HG03108 (cell line): ENCODE measurements around the gene SNIP1.
"Not testable (repeated sequence)": the region's sequence is repeated elsewhere in the genome, so short reads cannot be mapped to it uniquely, and the experiment has no call there.

ENCODE experiments used
- ATAC-seq: cut with Tn5 transposase; IDR thresholded peaks from one replicate; pipeline ENCODE4 v1.9.1; 2021; ENCODE audit warnings: moderate library complexity; ENCODE audit not compliant: unreplicated experiment

The SNIP1 gene, protein sequence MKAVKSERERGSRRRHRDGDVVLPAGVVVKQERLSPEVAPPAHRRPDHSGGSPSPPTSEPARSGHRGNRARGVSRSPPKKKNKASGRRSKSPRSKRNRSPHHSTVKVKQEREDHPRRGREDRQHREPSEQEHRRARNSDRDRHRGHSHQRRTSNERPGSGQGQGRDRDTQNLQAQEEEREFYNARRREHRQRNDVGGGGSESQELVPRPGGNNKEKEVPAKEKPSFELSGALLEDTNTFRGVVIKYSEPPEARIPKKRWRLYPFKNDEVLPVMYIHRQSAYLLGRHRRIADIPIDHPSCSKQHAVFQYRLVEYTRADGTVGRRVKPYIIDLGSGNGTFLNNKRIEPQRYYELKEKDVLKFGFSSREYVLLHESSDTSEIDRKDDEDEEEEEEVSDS

DNA sequence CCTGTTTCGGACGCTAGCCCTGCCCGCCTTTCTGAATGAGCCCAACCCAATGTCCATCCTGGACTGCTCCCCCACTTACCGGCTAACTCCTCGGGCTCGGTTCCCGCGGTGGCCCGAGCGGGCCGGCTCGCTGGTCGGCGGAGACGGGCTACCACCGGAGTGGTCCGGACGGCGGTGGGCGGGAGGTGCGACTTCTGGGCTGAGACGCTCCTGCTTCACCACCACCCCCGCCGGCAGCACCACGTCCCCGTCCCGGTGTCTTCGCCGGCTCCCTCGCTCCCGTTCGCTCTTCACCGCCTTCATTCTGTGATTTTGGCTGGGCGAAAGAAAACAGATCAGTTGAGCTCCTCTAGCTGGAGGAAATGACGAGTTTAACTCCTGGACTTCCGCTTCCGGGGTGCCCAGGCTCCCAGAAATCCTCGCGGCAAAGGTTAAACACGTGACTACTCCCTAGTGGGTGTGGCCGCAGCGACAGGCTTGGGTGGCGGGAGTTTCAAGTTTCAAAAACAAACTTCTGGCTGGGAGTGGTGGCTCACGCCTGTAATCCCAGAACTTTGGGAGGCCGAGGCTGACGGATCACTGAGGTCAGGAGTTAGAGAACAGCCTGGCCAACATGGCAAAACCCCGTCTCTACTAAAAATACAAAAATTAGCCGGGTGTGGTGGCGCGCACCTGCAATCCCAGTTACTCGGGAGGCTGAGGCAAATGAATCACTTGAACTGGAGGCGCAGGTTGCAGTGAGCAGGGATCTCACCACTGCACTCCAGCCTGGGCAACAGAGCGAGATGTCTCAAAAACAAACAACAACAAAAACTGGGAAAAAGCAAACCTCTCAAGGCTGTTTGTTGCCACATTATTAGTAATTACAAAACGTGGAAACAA lies at the start of gene SNIP1:
SNIP1 (minus strand) TSS at position 367 of the 882 bp plus-strand sequence; CDS start at position 303, 64 bp downstream.
- ATAC-seq: peak; percentile 73

DNA sequence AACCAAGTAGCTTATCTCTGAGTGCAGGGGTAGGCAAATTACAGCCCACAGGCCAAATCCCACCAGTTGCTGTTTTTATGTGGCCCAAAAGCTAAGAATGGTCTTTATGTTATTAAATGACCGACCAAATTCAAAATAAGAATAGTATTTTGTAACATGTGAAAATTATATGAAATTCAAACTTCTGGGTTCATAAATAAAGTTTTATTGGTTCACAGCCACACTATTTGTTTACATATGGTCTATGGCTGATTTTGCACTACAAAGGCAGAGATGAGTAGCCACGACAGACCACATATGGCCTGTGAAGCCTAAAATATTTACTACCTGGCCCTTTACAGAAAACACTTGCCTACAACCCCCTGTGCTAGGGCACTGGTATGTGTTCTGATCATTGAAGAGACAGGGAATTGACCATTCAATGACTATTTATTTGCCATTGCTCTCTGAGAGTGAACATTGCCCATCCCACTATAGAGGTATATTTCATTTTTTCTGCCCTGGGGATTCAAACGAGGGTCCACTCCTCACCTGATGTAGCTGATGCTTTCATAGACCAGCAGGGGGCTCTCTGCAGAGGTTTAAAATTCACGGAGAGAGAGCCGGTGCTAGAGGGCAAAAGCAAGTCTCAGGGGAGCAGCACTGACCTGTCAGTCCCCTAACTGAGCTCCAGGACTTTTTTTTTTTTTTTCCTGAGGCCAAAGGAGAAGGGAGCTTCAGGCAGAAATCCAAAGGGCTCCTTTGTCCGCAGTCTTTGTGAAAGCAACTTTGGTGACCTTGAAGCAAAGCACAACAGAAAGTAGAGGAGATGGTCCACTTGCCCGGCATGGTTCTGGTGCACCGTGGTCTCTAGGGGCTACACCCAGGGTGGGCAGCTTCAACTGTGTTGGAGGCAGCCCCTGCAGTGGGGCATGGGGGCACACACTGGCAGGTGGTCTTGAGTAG lies 48.9 kb upstream of the SNIP1 start:
- no peak for ATAC-seq

DNA sequence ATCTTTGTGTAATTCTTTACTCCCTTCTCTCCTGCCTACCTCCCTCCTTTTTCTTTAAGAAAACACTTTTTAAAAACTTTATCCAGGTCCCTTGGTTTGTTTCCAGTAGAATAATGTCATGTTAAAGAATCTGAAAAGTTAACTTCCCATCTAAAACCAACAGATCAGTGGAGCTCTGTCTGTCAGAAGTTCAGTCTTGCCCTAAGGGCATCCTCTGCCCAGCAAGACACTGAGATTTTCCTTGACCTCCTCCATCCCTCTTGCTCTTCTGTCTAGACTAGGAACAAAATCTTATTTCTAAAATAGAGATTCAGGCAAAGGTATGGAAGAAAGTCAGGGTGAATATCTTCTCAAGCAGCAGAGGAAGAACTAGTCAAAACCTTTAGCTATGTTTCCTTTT lies 47.3 kb upstream of the SNIP1 start:
- no peak for ATAC-seq

DNA sequence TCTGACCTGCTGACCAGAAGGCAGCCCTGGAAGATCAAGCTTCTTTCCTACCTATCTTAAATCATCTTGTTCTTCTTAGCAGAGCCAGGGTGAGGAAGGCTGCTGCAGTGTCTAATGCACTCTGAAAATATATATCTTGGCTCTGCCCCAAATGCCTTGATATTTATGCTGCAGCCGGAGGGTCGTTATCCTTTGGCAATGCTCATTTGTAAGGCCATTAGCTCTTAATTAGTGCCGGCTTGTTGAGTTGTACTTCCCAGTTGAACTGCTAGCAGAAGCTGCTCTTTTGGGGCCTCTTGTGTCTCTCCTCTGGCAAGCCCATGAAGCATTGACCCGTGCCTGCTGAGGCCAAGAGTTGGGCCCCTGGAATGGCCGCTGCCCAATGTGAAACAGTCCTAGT lies 45.8 kb upstream of the SNIP1 start:
- no peak for ATAC-seq

DNA sequence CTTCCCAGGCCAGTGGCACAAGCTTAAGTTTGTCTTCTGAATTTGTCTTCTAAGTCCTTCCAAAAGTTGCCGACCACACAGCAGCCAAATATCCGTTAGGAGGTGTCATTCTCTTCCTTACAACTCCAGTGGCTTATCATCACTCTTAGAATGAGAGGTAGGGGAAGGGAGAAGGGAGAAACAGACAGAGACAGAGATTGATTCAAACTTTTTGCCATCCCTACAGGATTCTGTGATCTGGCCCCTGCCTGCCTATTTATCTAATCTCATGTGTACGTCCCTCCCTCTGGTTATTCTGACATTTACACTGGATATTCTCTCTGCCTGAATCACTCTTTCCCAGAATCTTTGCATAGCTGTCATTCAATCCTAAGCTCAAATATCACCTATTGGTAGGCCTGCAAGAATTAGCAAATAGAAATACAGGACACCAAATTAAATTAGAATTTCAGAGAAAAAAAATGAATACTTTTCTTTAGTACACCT lies 42.1 kb upstream of the SNIP1 start:
- ATAC-seq: no peak

DNA sequence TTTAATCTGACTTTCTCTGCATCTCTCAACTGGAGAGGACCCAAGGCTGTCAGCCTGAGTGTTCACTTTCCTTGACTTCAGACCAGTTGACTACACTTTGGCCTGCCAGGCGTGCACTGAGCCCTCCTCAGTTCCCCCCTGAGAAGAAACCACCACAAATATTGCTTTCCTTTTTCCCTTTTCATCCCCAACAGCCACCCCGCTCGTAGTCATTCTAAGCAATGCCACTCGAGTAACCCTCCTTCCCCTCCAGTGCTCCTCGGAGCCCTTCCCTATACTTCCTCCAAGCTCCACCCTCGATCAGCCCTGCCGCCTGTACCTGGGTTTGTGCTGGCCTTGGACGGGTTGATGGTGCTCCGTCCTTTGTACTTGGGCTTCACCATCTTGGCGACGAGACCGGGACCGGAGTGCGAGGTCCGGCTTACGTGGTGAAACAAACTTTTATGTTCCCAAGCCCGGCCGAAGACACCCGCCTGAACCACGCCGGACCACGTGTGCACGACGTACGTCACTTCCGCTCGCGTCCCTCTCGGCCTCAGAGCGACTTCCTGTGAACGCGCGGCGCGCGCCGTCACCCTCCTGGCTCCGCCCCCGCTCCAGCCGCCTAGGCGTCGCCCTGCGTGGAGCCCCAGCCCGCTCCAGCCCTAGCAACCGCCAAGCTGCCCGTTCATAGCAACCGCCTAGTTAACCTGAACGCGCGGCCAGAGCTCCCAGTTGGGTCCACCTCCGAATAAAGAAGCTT lies 41.5 kb upstream of the SNIP1 start, which contains the start of gene GNL2:
GNL2 (minus strand) TSS at position 498 of the 742 bp plus-strand sequence; CDS start at position 383, 115 bp downstream.
- ATAC-seq: peak; percentile 97

DNA sequence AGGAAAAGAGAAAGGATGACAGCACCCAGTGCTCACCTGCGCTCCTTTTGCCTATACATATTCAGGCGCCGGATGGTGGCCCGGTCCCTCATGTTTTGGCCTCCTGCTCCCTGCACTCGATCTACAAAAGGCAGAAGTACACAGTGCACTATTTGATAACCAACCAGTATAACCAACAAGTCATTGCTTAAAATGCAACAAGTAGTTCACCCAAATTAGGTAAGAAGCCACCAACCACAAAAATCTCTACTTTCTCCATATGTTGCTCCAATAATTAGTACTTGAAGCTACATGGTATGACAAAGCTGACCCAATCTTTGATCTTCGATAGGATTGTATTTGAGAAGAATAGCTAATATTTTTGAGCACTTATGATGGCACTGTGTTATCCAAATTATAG lies 39.6 kb upstream of the SNIP1 start:
- no peak for ATAC-seq

DNA sequence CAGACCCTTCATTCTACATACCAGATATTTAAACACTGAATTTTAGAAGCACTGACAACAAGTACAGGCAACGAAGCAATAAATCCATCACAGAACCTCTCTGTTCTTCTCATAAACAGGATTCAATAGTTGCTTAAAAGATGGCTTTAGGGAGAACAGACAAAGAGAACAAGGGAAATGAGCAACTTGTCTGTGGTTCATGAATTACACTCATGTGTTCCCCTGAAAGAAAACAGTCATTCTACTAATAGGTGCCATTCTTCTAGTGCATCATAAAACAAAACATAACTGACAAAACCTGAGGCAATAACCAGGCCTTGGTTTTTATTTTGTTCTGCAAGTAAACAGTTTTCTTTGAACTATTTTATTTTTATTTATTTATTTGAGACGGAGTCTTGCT lies 34.8 kb upstream of the SNIP1 start:
- no peak for ATAC-seq

DNA sequence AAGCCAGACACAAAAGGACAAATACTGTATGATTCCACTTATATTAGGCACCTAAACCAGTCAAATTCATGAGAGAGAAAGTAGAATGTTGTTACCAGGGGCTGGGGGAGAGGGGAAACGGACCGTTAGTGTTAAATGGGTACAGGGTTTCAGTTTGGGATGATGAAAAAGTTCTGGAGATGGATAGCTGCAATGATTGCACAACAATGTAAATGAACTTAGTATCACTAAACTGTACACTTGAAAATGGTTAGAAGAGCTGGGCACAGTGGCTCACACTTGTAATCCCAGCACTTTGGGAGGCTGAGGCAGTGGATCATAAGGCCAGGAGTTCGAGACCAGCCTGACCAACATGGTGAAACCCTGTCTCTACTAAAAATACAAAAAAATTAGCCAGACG lies 30.5 kb upstream of the SNIP1 start:
- ATAC-seq: not testable (repeated sequence)

DNA sequence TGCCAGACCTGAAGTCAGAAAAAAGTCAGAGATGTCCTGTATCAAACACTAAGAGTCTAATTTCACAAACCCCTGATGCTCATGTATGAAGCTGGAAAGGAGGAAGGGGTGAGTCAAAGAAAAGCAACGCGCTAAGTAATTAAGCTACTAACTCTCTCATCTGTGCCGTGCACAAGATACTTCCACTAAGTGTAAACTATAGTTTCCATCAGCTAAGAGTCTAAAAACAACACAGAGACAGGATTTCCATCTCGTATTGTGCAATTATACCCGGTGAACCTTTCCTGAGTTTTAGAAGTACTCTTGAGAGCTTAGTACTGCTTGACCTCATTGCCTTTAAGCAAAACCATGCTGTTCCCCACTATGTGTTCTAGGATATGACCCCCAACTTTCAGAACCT lies 21.6 kb upstream of the SNIP1 start:
- no peak for ATAC-seq

DNA sequence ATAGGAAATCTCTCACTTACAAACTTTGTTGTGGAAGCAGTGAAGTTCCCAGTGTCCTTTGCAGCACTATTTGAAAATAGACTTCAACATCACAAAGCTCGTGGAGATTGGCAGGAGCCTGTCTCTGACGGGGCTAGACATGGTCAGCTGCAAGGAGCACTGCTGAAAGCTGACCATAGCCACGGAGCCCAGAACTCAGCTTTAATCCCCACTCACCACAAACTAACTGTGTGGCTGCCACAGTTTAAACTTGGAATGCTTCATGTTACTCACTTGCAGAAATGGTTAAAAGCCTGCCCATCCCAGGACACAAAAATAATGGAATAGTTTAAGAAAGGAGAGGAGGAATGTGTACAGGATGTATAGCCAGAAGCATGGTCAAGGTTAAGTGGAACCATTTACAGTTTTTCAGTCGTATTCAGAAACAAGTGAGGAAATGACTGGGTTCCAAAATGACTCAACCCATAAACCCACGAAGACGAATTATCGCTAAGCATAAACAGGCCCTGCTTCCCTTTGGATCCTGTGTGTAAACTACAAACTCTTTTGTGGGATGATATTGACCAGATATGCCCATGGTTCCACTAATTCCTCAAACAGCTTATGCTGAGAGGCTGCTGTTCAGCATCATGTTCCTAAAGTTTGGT lies 20.9 kb upstream of the SNIP1 start:
- no peak for ATAC-seq

DNA sequence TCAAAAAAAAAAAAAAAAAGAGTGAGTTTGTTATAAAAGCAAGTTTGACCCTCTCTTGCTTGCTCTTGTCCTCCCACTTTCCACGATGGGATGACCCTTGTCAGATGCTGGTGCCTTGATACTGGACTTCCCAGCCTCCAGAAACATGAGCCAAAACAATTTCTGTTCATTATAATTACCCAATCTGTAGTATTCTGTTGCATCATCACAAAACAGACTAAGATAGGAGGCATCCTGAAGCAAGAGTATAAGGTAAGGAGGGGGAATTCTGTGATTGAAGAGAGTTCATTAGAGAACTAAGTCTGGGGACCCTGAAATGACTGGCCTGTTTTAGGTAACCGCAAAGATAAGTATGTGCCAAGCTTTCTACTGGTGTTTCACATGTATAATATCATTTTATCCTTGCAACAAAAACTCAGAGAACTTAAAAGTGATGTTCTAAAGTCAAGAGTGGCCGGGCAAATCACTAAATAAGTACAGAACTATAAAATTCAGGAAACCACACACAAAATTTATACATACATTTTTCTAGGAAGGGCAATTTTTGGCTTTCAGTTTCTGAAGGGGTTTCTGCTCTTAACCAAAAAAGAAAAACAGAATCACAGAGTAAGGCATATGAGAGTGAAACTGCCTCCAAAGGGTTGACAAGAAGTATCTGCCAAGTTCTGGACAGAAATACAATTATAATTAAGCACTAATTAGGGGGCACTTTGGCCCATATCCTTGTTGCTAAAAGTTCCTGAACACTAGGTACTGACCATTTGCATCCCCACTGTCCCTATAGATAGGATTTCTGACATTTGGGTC lies 16.6 kb upstream of the SNIP1 start:
- no peak for ATAC-seq

DNA sequence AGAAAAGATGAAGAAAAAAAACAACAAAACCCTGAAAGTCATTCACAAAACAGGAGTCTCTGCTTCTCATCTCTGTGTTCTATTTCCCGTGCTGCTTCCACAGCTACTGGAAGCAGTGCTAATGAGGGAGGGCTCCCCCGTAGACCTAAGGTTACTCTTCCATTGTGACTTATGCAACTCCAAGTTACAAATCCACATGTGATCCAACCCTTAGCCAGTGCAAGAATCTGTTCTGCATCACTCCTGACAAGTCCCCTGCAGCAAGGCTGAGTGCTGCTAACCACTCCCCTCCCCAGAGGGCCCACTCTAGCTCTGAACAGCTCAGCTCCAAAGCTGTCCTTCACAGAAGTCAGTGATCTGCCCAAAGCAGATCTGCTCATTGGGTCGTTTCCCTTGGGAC lies 12.9 kb upstream of the SNIP1 start:
- no peak for ATAC-seq

DNA sequence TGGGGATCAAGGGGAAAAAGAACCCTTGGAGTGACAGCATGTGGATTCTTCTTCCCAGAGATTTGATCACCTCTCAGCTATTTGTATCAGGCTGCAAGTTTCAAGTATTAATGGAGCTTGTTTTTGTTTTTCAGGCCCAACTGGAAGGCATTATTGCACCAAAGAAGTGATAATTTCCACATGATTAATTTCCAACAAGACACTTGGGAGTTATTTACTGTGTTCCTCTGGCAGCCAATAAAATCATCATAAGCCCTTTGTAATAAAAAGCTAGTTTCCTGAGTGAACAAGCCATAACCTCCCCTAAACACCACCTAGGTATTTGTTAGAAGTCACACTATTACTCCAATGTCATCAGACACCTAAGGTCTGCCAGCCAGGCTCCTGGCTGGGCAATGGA lies 10.8 kb upstream of the SNIP1 start:
- no peak for ATAC-seq

DNA sequence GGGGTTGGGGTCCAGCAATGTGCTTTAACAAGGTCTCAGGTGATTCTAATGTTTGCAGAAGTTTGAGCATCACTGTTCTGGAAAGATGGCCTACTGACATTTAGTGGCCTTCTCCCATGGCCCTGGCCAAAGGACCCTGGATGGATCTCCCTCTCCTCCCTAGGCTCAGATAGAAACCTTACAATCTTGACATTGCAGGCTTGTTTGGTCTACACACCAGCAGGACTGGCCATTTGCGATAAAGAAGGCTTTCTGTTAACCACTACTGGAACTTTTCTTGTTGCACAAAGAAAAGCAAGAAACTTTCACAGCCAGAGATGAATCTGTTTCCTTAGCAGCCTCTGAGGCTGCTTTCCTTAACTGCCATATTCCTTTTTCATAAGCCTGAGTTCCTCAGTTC lies 8.9 kb upstream of the SNIP1 start:
- ATAC-seq: no peak

DNA sequence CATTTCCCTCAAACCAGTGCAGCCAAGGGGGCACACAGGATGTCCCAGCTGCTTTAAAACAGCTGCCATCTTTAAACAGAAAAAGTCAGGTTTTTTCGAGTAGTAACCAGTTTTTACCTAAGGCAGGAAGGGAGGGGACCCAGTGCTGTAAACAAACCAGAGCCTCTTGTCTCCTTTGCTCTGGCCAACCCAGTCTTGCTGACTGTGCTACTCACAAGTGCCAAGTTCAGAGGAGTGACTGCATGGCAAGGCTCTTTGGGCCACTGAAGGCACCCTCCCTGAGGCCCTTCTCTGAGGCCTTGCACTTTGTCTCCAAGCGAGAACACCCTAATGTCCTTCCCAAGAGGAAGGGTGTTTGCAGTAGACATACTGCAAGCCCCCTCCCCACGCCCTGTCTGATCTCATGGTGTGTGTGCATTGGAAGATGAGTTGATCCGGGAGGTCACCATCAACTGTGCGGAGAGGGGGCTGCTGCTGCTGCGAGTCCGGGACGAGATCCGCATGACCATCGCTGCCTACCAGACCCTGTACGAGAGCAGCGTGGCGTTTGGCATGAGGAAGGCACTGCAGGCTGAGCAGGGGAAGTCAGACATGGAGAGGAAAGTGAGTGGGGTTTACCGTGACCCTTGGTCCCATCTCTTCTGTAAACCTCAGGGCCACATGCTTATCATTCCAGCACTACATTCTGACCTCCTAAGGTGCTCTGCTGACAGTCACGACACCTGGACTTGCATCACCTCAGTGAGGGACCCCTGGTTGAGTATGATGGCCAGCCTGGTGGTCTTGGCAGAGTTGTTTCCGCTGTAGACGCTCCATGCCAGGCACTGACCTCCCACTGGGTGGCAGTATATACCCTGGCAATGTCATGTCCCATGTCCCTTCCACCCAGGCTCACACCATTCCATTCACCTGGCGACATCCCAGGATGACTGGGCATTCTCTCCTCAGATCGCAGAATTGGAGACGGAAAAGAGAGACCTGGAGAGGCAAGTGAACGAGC lies 7.3 kb upstream of the SNIP1 start:
- no peak for ATAC-seq

DNA sequence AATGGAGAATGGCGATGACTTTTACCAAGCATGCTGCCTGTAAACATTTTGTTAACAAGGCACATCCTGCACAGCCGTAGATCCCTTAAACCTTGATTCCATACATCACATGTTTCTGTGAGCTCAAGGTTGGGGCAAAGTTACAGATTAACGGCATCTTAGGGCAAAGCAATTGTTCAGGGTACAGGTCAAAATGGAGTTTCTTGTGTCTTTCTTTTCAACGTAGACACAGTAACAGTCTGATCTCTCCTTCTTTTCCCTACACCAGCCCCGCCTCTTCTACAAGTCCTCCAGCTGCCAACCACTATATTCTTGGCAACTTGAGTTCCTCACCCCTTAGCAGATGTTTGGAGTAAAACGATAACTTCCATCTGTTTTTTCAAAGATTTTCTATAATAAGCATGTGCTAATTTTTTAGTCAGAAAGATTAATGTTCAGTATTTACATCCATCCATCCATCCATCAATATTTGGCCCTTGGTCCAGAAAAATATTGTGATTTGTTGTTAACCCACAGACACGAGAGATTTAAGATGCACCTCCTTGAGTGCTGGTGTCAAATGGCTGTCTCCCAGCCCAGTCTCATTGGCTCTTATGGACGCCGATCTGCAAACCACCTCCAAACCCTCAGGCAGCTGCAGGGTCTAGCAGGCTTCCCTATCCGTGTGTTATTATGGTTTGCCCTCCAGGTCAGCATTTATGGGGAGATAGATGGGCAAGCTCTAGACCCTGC lies 6.5 kb upstream of the SNIP1 start:
- no peak for ATAC-seq
